Activated CD8-positive, alpha-beta memory T cell treated with anti-CD3 and anti-CD28 coated beads for 36 hours (primary cell): Measurements from ENCODE around the gene DCAF5. TPM values are rescaled to one million over a fixed set of nuclear protein-coding genes. Genes with fewer than 3 reads are reported as not detected.

Experiments
- CTCF ChIA-PET: fragments of 350-600 bp; sonication (Branson Sonifier 250); formaldehyde crosslinking; loops from one replicate; lab custom pipeline; 2021; ENCODE audit warnings: antibody characterized with exemption; lab: Charles Lee
- POLR2A ChIA-PET: fragments of 350-600 bp; sonication (Branson Sonifier 250); formaldehyde crosslinking; loops from one replicate; lab custom pipeline; 2021; ENCODE audit warnings: antibody characterized with exemption; lab: Charles Lee
- total RNA-seq, 2 experiments: library from RNA; stranded (reverse); gene quantifications; one replicate each; pipeline ENCODE4 v1.2.3, GENCODE V29; 2021

The DCAF5 gene
- total RNA-seq, 2 experiments from 2014 or later, result 30.4 to 32.1 TPM

DNA sequence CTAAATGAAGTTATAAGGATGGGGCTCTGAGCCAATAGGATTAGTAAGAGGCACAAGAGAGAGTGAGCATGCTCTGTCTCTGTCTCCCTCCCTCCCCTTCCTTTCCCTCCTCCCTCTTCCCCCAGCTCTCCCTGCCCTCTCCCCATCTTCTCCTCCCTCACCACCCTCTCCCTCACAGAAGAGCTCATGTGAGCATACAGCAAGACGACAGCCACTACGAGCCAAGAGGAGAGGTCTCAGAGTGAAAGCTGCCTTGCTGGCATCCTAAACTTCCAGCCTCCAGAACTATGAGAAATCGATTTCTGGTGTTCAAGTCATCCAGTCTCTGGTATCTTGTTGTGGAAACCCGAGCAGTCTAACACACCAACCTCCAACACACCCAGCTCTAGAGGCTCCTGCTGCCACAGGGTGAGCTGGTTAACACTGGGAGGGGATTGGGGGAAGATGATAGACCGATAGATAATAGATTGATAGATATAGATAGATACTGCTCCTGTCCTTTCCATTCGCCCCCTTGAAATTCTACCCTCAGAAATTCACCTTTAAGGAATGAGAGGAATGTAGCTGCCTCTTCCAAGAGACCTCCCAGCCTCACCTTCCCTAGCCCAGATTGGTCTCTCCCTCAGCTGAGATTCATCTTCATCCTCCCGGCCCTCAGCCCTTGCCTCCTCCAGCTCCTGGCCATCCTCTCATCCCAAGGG, 148.0 kb downstream of the DCAF5 start:
- CTCF ChIA-PET, result interaction anchor here (0.6 to 1.4 kb wide), 2 partner anchors 16 to 1484 kb away, joined by 3 read pairs; no protein-coding TSS in a partner anchor
- POLR2A ChIA-PET, result no interaction called here

DNA sequence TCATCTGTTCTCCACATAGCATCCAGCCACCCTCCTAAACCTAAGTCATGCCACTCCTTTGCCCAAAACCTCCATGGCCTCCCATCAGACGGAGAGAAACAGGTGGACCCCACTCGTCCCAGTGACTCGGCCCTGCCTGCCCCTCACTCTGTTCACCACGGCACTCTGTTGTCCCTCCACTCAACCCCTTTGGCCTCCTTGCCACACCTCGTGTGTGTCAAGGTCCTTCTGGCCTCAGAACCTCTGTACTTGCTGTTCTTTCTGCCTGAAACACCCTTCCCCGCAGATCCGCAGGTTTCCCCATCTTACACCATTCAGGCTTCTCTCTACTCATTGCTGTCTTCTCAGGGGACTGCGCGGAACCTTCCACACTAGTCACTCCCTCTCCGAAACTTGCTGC, 149.3 kb downstream of the DCAF5 start:
- POLR2A ChIA-PET, result interaction anchor here (0.5 kb wide), 1 partner anchor 19 kb away, joined by 4 read pairs; no protein-coding TSS in a partner anchor
- CTCF ChIA-PET, result no interaction called here

DNA sequence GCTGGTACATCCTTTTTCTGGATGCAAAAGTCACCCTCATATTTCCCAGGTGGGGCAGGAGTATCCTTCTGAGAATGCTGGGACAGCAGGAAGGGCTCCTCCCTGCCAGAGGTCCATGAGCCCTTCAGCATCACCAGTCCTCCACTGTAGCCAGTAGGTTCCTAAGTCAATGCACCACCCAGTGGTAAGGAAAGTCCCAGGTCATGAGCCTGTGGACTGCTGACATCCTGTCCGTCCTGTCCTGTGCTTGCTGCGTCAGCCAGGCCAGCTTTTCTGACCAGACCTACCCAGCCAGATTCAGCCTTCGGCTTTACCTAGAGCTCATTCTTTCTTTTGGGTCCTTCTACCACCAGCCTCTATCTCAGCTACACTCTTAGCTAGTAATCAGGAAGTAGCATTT, 150.8 kb downstream of the DCAF5 start:
- ChIA-PET CTCF (no interaction called here), POLR2A (no interaction called here)

DNA sequence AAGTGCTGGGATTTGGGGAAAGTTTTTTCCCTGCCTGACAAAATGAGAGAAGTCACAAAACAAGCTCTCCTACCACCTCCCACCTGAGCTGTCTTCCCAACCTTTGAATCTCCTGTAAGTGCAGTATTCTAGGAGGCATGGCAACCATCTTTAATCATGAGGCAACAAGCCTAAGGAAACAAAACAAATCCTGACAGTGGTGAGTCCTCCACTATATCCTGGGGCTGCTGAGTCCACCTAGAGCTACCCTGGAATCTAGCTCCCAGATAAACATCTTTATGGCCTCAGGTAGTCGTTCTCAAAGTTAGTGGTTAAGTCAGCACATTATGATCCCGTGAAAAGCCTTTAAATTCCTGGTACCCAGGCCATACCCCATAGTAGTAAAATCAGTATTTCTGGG, 151.5 kb downstream of the DCAF5 start:
- CTCF ChIA-PET, result no interaction called here
- POLR2A ChIA-PET, result interaction anchor here (0.6 kb wide), 1 partner anchor 17 kb away, joined by 3 read pairs; no protein-coding TSS in a partner anchor

Other genes starting within 250 kb of the DCAF5 start
- 10 to 100 TPM; 73.8 to 73.9 TPM for gene ACTN1, start 173.8 kb downstream of the DCAF5 start, total RNA-seq
- gene EXD2, start 38.4 kb upstream of the DCAF5 start, total RNA-seq, result 10 to 100 TPM; 10.9 to 12.2 TPM
- under 1 TPM; 0.08 to 0.19 TPM for gene GALNT16, start 107.0 kb upstream of the DCAF5 start, total RNA-seq
- gene ERH, start 245.2 kb upstream of the DCAF5 start, total RNA-seq, result 100 to 1,000 TPM; 386 to 398 TPM
- gene SLC39A9, start 245.6 kb upstream of the DCAF5 start, total RNA-seq, result 10 to 100 TPM; 53.6 to 54.9 TPM